ENCODE data around the gene C5orf22. TPM values are rescaled to one million over a fixed set of nuclear protein-coding genes. Genes with fewer than 3 reads are reported as not detected.

The C5orf22 gene
- total RNA-seq, 1 experiment from 2014 or later, result 40.6 TPM

DNA sequence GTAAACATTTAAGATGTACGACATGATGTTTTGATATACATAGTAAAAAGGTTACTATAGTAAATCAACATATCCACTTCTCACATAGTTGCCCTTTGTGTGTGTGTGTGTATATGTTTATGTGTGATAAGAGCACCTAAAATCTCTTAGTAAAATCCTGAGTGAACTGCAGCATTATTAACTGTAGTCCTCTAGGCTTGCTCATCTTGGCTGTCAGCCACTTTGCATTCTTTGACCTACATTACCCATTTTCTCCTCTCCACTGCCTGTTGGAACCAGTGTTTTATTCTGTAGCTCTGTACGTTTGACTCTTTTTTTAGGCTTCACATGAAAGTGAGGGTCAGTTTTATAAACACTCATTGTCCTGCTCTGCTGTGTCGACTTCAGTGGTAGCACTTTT lies 24.4 kb downstream of the C5orf22 start (continued):
- TF ChIP-seq ESRRA (CRISPR knock-in tag; IDR thresholded peaks at IDR 0.05; ENCODE audit: borderline replicate concordance) (no peak), ZNF425 (CRISPR knock-in tag; conservative IDR thresholded peaks at IDR 0.05) (no peak), USF1 (CRISPR knock-in tag; IDR thresholded peaks at IDR 0.05) (no peak), OVOL2 (CRISPR knock-in tag; IDR thresholded peaks at IDR 0.05; ENCODE audit: borderline replicate concordance) (no peak), NFATC4 (CRISPR knock-in tag; IDR thresholded peaks at IDR 0.05) (no peak), ZBTB21 (CRISPR knock-in tag; IDR thresholded peaks at IDR 0.05; ENCODE audit: borderline replicate concordance) (no peak), TP53 (CRISPR knock-in tag; IDR thresholded peaks at IDR 0.05) (no peak), GABPB1 (CRISPR knock-in tag; IDR thresholded peaks at IDR 0.05) (no peak), SMAD3 (CRISPR knock-in tag; IDR thresholded peaks at IDR 0.05; ENCODE audit: borderline replicate concordance) (no peak)
- TF ChIP-seq, protein P1, sequence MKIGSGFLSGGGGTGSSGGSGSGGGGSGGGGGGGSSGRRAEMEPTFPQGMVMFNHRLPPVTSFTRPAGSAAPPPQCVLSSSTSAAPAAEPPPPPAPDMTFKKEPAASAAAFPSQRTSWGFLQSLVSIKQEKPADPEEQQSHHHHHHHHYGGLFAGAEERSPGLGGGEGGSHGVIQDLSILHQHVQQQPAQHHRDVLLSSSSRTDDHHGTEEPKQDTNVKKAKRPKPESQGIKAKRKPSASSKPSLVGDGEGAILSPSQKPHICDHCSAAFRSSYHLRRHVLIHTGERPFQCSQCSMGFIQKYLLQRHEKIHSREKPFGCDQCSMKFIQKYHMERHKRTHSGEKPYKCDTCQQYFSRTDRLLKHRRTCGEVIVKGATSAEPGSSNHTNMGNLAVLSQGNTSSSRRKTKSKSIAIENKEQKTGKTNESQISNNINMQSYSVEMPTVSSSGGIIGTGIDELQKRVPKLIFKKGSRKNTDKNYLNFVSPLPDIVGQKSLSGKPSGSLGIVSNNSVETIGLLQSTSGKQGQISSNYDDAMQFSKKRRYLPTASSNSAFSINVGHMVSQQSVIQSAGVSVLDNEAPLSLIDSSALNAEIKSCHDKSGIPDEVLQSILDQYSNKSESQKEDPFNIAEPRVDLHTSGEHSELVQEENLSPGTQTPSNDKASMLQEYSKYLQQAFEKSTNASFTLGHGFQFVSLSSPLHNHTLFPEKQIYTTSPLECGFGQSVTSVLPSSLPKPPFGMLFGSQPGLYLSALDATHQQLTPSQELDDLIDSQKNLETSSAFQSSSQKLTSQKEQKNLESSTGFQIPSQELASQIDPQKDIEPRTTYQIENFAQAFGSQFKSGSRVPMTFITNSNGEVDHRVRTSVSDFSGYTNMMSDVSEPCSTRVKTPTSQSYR (CRISPR knock-in tag; IDR thresholded peaks at IDR 0.05), result no peak
- TF ChIP-seq, protein P2, sequence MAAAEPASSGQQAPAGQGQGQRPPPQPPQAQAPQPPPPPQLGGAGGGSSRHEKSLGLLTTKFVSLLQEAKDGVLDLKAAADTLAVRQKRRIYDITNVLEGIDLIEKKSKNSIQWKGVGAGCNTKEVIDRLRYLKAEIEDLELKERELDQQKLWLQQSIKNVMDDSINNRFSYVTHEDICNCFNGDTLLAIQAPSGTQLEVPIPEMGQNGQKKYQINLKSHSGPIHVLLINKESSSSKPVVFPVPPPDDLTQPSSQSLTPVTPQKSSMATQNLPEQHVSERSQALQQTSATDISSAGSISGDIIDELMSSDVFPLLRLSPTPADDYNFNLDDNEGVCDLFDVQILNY (CRISPR knock-in tag; IDR thresholded peaks at IDR 0.05), result no peak

DNA sequence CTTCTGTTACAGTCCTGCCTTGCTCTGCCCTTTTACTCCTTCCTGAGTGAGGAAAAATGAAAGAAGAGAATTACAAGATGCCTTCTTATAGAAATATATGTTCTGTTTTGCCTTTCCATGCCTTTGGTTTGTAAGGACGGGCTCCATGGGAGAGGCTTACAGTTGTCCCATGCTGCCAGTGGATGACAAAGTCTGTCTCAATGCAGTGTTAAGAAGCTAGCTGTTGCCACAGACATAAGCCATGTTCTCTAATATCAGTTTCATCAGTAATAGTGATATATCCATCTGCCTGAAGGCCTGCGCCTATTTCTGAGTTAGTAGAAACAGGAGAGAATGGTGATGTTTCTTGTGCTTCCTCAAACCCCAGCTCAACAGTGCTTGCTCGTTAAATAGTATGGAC lies 27.8 kb downstream of the C5orf22 start:
- H3K4me1 Mint-ChIP-seq, result no peaks in the 10 kb centered on the region
- H3K27ac Mint-ChIP-seq, result no peak overlapping the region
- TF ChIP-seq FOXP1 (CRISPR knock-in tag; IDR thresholded peaks at IDR 0.05; ENCODE audit: borderline replicate concordance) (no peak), TEAD1 (CRISPR knock-in tag; IDR thresholded peaks at IDR 0.05) (no peak), TEAD4 (CRISPR knock-in tag; IDR thresholded peaks at IDR 0.05) (no peak), MXD4 (CRISPR knock-in tag; IDR thresholded peaks at IDR 0.05; ENCODE audit: borderline replicate concordance) (no peak), TCF7 (CRISPR knock-in tag; IDR thresholded peaks at IDR 0.05; ENCODE audit: low read depth) (no peak), ZMAT4 (CRISPR knock-in tag; IDR thresholded peaks at IDR 0.05) (no peak)
- TF ChIP-seq, protein P1 (CRISPR knock-in tag; IDR thresholded peaks at IDR 0.05), result no peak
- peaks cover 26% of the 10 kb centered on the region for H3K36me3 Mint-ChIP-seq
- H3K4me3 Mint-ChIP-seq, result no peak overlapping the region
- peaks cover 11% of the 10 kb centered on the region for H3K9me3 Mint-ChIP-seq
- no peak for DNase-seq (ENCODE audit: low spot score)
- ChIA-PET CTCF (no interaction called here), POLR2A (no interaction called here)
- H3K27me3 Mint-ChIP-seq (ENCODE audit: low read depth), result no peaks in the 10 kb centered on the region
- no peak for ATAC-seq
